HG03095 (cell line): ENCODE measurements around the gene PRMT1.
"Not testable (repeated sequence)": the region's sequence is repeated elsewhere in the genome, so short reads cannot be mapped to it uniquely, and the experiment has no call there.

Experiments used
- ATAC-seq: cut with Tn5 transposase; IDR thresholded peaks from one replicate; pipeline ENCODE4 v1.9.1; 2021; ENCODE audit warnings: moderate library complexity; ENCODE audit not compliant: unreplicated experiment

PRMT1 gene

DNA sequence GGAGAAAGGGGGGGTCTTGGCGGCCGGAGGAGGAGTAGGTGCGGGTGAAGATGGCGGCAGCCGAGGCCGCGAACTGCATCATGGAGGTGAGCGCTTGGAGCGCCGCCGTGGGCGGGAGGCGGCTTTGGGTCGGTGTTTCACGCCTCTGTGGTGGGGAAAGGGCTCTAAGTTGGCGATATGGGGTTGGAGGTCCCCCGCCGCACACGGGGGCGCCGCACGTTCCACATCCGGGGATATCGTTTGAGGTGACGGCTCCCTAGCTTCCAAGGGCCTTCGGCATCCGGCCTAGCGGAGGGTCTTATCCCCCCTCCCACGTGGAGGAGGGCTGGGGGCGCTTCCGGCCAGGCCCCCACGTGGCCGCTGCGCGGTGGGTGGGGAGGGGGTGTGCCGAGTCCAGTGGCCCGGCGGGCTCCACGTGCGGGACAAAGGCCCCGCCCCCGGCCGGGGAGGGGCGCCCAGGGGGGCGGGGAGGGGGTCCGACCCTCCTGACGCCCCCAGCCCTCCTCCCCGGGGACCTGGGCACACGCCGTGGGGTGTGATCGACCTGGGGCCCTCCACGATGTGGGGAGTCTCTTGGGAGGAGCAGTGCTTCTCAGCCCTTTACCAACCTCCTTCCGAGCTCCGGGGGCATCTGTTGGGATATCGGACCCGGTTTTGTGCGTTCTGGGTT is at the start of gene PRMT1:
PRMT1 (plus strand) TSS at position 41 of the 670 bp plus-strand sequence; CDS start at position 51, 10 bp downstream.
- ATAC-seq: no peak

GRCh38 chr19:49629659-49630058 is 47.4 kb upstream of the PRMT1 start:
- no peak for ATAC-seq

- ATAC-seq: no peak
Measured at GRCh38 chr19:49631014-49631588, 46.0 kb upstream of the PRMT1 start.

DNA sequence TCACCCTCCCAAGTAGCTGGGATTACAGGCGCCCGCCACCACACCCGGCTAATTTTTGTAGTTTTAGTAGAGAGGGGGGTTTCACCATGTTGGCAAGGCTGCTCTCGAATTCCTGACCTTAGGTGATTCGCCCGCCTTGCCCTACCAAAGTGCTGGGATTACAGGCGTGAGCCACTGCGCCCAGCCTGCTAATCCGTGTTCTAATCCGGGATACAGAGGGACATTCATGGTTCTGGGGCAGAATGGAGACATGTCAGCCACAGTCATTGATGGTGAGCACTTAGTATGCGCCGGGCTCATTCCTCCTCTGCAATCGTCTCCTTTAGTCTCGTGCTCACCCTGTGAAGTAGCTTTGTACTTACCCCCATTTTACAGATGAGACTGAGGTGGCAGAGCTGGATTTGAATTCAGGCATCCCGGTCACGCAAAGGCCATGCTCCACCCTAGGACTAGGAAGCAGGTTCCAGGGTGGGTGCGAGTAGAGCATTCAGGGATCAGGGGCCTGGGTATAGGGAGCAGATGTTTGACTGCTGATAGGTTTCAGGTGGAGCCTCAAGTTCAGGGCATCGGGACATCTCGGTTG is 45.4 kb upstream of the PRMT1 start:
- ATAC-seq: no peak

- ATAC-seq: no peak
Measured at GRCh38 chr19:49632576-49632975, 44.5 kb upstream of the PRMT1 start.

DNA sequence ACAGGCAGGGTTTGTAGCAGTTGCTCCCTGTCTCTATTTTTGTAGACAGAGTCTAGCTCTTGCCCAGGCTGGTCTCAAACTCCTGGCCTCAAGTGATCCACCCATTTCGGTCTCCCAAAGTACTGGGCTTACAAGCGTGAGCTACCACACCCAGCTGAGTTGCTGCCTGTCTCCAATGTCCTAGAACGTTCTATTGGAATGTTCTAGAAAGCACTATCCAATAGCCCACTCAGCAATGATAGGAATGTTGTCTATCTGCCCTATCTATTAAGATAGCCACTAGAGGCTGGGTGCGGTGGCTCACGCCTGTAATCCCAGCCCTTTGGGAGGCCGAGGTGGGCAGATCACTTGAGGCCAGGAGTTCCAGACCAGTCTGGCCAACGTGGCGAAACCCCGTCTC is 43.8 kb upstream of the PRMT1 start:
- ATAC-seq: not testable (repeated sequence)

GRCh38 chr19:49635530-49636232 is 41.4 kb upstream of the PRMT1 start:
- ATAC-seq: no peak

- no peak for ATAC-seq
Measured at GRCh38 chr19:49636233-49636932, 40.7 kb upstream of the PRMT1 start.

- no peak for ATAC-seq
Measured at GRCh38 chr19:49637821-49638738, 39.0 kb upstream of the PRMT1 start.

DNA sequence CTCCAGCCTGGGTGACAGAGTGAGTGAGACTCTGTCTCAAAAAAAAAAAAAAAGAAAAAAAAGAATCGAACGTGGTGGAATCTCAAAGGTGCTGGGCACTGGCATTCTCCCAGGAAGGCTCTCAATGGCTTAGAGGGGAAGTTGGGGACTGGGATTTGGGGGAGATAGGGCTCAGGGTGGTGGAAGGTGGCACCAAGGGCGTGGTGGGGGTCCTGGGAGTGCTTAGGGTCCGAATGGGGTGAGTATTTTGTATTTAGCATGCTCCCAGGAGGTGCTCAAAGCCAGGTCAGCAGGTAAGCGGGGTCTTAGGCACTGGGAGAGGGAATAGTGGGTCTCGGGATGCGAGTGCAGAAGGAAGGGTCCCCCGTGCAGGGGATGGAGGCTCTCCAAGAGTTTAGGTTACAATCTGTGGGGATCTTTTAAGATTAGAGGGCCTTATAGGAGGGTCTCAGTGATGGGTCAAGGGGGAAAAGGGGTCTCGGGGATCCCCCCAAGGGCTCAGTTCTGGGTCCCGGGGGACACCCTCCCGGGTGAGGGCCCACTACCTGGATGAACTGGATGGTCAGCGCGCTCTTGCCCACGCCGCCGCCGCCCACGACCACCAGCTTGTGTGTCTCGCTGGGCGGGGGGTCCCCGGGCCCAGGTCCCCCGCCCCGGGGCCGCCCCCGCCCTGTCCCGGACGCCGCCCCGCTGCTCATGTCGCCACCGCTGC is 37.5 kb upstream of the PRMT1 start:
- no peak for ATAC-seq

- ATAC-seq: peak; percentile 53
Measured at GRCh38 chr19:49640113-49640898, 36.8 kb upstream of the PRMT1 start, which contains the start of gene RRAS. RRAS (minus strand) TSS chr19:49640143; CDS start chr19:49640098, 45 bp downstream.

DNA sequence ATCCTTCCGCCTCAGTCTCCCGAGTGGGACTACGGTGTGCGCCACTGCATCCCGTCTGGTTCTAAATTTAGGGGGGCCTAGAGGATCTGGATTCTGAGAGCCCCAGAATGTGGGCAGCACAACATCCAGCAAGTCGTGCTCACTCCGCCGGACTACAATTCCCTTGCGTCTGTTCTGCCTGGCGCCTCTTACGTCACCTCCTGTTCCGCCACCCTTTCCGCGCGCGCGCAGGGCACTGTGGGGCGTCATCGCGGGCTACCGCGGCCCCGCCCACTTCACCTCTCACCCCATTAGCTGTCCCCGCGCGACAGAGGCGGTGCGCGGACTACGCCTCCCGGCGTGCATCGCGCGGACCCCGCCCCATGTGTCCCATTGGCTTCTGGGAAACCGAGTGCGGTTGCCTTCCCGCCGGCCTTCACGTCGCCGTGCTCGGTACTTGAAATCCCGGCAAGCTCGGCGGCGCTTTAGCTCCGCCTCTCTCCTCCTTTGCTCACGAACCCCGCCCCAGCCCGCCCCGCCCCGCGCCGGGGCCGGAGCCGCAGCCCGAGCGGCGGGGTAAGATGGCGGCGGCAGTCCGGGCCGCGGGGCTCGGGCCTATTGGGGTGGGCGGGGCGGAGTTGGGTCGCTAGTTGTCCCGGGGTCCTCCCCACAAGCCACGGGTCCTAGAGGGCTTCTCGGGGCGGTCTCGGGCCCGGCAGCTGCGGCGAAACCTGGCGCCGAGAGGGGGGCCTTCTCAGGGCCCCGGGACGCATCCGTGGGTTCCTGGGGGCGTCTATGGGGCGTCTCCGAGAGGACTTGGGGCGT is 35.2 kb upstream of the PRMT1 start, which contains the start of gene SCAF1:
SCAF1 (plus strand) TSS at position 522 of the 804 bp plus-strand sequence. CDS start 2,818 bp downstream, outside the sequence.
- ATAC-seq: peak; percentile 42

DNA sequence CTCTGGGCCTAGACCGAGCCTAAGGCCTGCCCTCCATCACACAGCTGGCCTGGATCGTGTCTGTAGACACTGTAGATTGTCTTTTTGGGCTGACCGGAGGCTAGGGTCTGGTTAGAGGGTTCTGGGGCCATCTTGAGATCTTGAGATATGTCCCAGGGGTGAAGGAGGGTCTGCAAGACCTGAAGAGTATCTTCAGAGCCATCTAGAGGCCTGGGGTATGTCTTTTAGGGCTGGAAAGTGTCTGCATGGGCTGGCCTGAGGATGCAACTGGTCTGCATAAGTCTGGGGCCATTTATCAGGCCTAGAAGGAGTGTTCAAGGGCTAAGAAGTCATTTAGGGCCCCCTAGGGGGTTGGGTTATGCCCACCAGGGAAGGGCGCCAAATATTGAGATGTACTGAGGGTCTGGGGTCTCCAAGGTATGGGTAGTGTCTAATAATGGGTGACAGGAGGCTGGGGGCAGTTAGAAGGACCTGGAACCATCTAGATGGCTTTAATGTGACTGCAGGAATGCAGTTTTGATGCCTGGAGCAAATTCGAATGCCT is 34.5 kb upstream of the PRMT1 start:
- no peak for ATAC-seq

DNA sequence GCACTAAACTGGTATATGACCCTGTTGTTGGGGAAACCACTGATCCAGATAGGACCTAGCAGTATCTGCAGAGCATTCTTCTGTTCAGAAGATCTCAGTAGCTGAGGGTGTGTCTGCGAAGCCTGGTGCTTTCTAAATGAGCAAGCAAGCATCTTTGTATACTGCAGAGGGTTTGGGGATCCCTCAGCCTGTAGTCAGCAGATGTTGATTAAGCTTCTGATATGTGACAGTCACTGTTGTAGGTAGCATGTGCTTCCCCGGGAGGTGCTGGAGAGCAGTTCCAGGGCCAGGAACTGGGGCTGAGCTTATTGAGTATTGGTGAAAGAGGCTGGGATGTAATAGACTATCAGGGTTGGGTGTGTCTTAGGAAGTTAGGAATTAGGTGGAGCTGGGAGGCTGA is 33.6 kb upstream of the PRMT1 start:
- no peak for ATAC-seq

GRCh38 chr19:49645592-49645991 is 31.5 kb upstream of the PRMT1 start:
- no peak for ATAC-seq

DNA sequence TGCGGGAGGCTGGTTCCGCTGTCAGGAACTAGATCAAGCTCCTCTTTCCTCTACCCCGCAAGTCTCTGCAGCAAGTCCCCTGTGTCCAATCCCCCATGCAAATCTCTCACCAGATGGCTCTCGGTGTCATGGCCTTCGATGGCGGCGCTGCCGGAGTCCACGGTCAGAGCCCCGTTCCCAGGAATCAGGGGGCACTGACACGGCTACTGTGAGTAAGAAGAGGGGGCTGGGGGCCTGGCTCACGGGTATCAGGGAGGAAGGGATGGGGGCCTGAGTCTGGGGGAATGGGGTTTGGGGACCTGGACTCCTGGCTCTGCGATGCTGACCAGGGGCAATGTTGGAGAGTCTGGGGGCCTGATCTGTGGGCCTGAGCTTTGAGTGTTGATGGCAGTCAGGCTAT is 31.1 kb upstream of the PRMT1 start:
- ATAC-seq: no peak

DNA sequence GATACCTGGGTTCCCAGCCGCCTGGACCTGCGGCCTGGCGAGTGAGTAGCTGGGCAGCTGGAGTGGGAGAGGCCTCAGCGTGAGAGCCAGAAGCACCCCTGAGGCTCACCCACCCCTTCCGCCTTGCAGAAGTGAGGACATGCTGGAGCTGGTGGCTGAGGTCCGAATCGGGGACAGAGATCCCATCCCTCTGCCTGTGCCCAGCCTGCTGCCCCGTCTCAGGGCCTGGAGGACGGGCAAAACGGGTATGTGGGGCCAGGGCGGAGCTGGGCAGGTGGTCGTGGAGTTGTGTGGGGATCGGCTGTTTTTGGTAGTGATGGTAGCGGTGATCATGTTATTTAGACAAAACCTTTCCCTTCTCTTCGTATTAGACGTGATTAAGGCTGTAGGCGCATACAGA is 30.5 kb upstream of the PRMT1 start:
- ATAC-seq: no peak
